BLaER1 (cell line): ENCODE measurements around the gene PTPRM.

Source experiments
- H3K27ac ChIP-seq: shearing (Covaris generic); formaldehyde crosslinking; 2 replicates; pipeline ENCODE4 v1.8.1; 2022
- H3K27me3 ChIP-seq: shearing (Covaris generic); formaldehyde crosslinking; 2 replicates; pipeline ENCODE4 v1.8.1; 2022
- H3K36me3 ChIP-seq: shearing (Covaris generic); formaldehyde crosslinking; 2 replicates; pipeline ENCODE4 v1.8.1; 2022
- H3K4me1 ChIP-seq: shearing (Covaris generic); formaldehyde crosslinking; 2 replicates; pipeline ENCODE4 v1.8.1; 2022
- H3K4me2 ChIP-seq: shearing (Covaris generic); formaldehyde crosslinking; 2 replicates; pipeline ENCODE4 v1.8.1; 2022
- H3K4me3 ChIP-seq: shearing (Covaris generic); formaldehyde crosslinking; 2 replicates; pipeline ENCODE4 v1.8.1; 2022
- H3K9ac ChIP-seq: shearing (Covaris generic); formaldehyde crosslinking; 2 replicates; pipeline ENCODE4 v1.8.1; 2022
- H3K9me3 ChIP-seq: shearing (Covaris generic); formaldehyde crosslinking; 2 replicates; pipeline ENCODE4 v1.8.1; 2022
- H4K20me1 ChIP-seq: shearing (Covaris generic); formaldehyde crosslinking; 2 replicates; pipeline ENCODE4 v1.8.1; 2022
- Cebpa-rat ChIP-seq: shearing (Covaris generic); IDR thresholded peaks from 2 replicates; pipeline ENCODE4 v1.8.1; 2022

The PTPRM gene

GRCh38 chr18:7678389-7678788 is 111.3 kb downstream of the PTPRM start:
- Histone ChIP-seq H3K27ac (no peak overlapping the region), H3K4me1 (peaks cover 7% of the 10 kb centered on the region), H3K9ac (no peak overlapping the region), H3K9me3 (no peaks in the 10 kb centered on the region), H3K27me3 (no peaks in the 10 kb centered on the region), H3K36me3 (no peaks in the 10 kb centered on the region), H3K4me2 (no peak overlapping the region), H3K4me3 (no peak overlapping the region), H4K20me1 (no peaks in the 10 kb centered on the region)
- TF ChIP-seq Cebpa-rat: no peak

GRCh38 chr18:7678801-7679200 is 111.7 kb downstream of the PTPRM start:
- peaks cover 7% of the 10 kb centered on the region for H3K4me1 ChIP-seq
- no peaks in the 10 kb centered on the region for H4K20me1 ChIP-seq
- no peak overlapping the region for H3K4me2 ChIP-seq
- no peaks in the 10 kb centered on the region for H3K9me3 ChIP-seq
- no peaks in the 10 kb centered on the region for H3K36me3 ChIP-seq
- no peak overlapping the region for H3K4me3 ChIP-seq
- no peak overlapping the region for H3K27ac ChIP-seq
- no peaks in the 10 kb centered on the region for H3K27me3 ChIP-seq
- H3K9ac ChIP-seq: no peak overlapping the region
- TF ChIP-seq Cebpa-rat: no peak

- H3K4me2 ChIP-seq: peak overlapping the region; percentile 3; the same call in 1 of the 2 replicates
- no peaks in the 10 kb centered on the region for H4K20me1 ChIP-seq
- no peak overlapping the region for H3K9ac ChIP-seq
- TF ChIP-seq Cebpa-rat: no peak
- no peaks in the 10 kb centered on the region for H3K9me3 ChIP-seq
- no peak overlapping the region for H3K4me3 ChIP-seq
- peaks cover 7% of the 10 kb centered on the region for H3K4me1 ChIP-seq
- no peak overlapping the region for H3K27ac ChIP-seq
- no peaks in the 10 kb centered on the region for H3K27me3 ChIP-seq
- H3K36me3 ChIP-seq: no peaks in the 10 kb centered on the region
These were observed 114.2 kb downstream of the PTPRM start for GRCh38 chr18:7681298-7681697.

- Histone ChIP-seq H3K27ac (no peak overlapping the region), H3K9ac (no peak overlapping the region), H4K20me1 (no peaks in the 10 kb centered on the region), H3K4me3 (no peak overlapping the region), H3K27me3 (no peaks in the 10 kb centered on the region), H3K4me1 (peaks cover 7% of the 10 kb centered on the region), H3K36me3 (no peaks in the 10 kb centered on the region), H3K9me3 (no peaks in the 10 kb centered on the region), H3K4me2 (no peak overlapping the region)
- TF ChIP-seq Cebpa-rat: no peak
These were observed 115.2 kb downstream of the PTPRM start for GRCh38 chr18:7682321-7682720.

- Histone ChIP-seq H3K4me1 (peaks cover 7% of the 10 kb centered on the region), H3K9me3 (no peaks in the 10 kb centered on the region), H3K27ac (no peak overlapping the region), H3K9ac (no peak overlapping the region), H3K4me2 (no peak overlapping the region), H3K27me3 (no peaks in the 10 kb centered on the region), H3K4me3 (no peak overlapping the region), H3K36me3 (no peaks in the 10 kb centered on the region), H4K20me1 (no peaks in the 10 kb centered on the region)
- TF ChIP-seq Cebpa-rat: no peak
These were observed 116.6 kb downstream of the PTPRM start for GRCh38 chr18:7683753-7684152.

- Histone ChIP-seq H3K4me1 (peaks cover 7% of the 10 kb centered on the region), H3K4me2 (no peak overlapping the region), H4K20me1 (no peaks in the 10 kb centered on the region), H3K27me3 (no peaks in the 10 kb centered on the region), H3K27ac (no peak overlapping the region), H3K4me3 (no peak overlapping the region), H3K36me3 (no peaks in the 10 kb centered on the region), H3K9me3 (no peaks in the 10 kb centered on the region), H3K9ac (no peak overlapping the region)
- TF ChIP-seq Cebpa-rat: no peak
These were observed 117.2 kb downstream of the PTPRM start for GRCh38 chr18:7684357-7684756.

GRCh38 chr18:7684966-7685365 is 117.8 kb downstream of the PTPRM start:
- H3K9ac ChIP-seq: no peak overlapping the region
- peaks cover 7% of the 10 kb centered on the region for H3K4me1 ChIP-seq
- no peaks in the 10 kb centered on the region for H4K20me1 ChIP-seq
- no peaks in the 10 kb centered on the region for H3K36me3 ChIP-seq
- H3K27ac ChIP-seq: no peak overlapping the region
- H3K9me3 ChIP-seq: no peaks in the 10 kb centered on the region
- TF ChIP-seq Cebpa-rat: no peak
- no peaks in the 10 kb centered on the region for H3K27me3 ChIP-seq
- no peak overlapping the region for H3K4me2 ChIP-seq
- H3K4me3 ChIP-seq: no peak overlapping the region

- Histone ChIP-seq H3K4me3 (no peak overlapping the region), H3K4me1 (peaks cover 5% of the 10 kb centered on the region), H3K27ac (no peak overlapping the region), H3K9ac (no peak overlapping the region), H4K20me1 (no peaks in the 10 kb centered on the region), H3K36me3 (no peaks in the 10 kb centered on the region), H3K4me2 (no peak overlapping the region), H3K27me3 (no peaks in the 10 kb centered on the region), H3K9me3 (no peaks in the 10 kb centered on the region)
- TF ChIP-seq Cebpa-rat: no peak
These were observed 119.2 kb downstream of the PTPRM start for GRCh38 chr18:7686278-7686677.

- Histone ChIP-seq H3K36me3 (no peaks in the 10 kb centered on the region), H3K4me3 (no peak overlapping the region), H3K9ac (no peak overlapping the region), H3K27ac (no peak overlapping the region), H3K4me1 (no peaks in the 10 kb centered on the region), H3K4me2 (no peak overlapping the region), H3K27me3 (no peaks in the 10 kb centered on the region), H3K9me3 (no peaks in the 10 kb centered on the region), H4K20me1 (no peaks in the 10 kb centered on the region)
- TF ChIP-seq Cebpa-rat: no peak
These were observed 121.5 kb downstream of the PTPRM start for GRCh38 chr18:7688580-7688979.

- Histone ChIP-seq H3K4me3 (no peak overlapping the region), H3K4me1 (no peaks in the 10 kb centered on the region), H3K27me3 (no peaks in the 10 kb centered on the region), H4K20me1 (no peaks in the 10 kb centered on the region), H3K9me3 (no peaks in the 10 kb centered on the region), H3K27ac (no peak overlapping the region), H3K36me3 (no peaks in the 10 kb centered on the region), H3K4me2 (no peak overlapping the region), H3K9ac (no peak overlapping the region)
- TF ChIP-seq Cebpa-rat: no peak
These were observed 124.1 kb downstream of the PTPRM start for GRCh38 chr18:7691206-7691605.

GRCh38 chr18:7696780-7697179 is 129.7 kb downstream of the PTPRM start:
- H3K9ac ChIP-seq: no peak overlapping the region
- no peak overlapping the region for H3K4me2 ChIP-seq
- H3K4me3 ChIP-seq: no peak overlapping the region
- H4K20me1 ChIP-seq: no peaks in the 10 kb centered on the region
- no peak overlapping the region for H3K27ac ChIP-seq
- H3K27me3 ChIP-seq: no peaks in the 10 kb centered on the region
- no peak for TF ChIP-seq Cebpa-rat
- no peaks in the 10 kb centered on the region for H3K36me3 ChIP-seq
- H3K9me3 ChIP-seq: no peaks in the 10 kb centered on the region
- no peaks in the 10 kb centered on the region for H3K4me1 ChIP-seq
